CD4-positive, alpha-beta T cell treated with Interleukin-10 for 1 hour (primary cell): Measurements from ENCODE around the gene RIMBP2.
"Not testable (repeated sequence)": the region's sequence is repeated elsewhere in the genome, so short reads cannot be mapped to it uniquely, and the experiment has no call there.

Experiments used
- DNase-seq: peaks from one replicate; pipeline ENCODE4 v3.0.0-alpha.2; 2020

RIMBP2 gene

GRCh38 chr12:130589540-130590317, 126.4 kb downstream of the RIMBP2 start:
- DNase-seq, result no peak

- DNase-seq, result no peak
Measured at GRCh38 chr12:130588696-130589539, 127.2 kb downstream of the RIMBP2 start.

- no peak for DNase-seq
Measured at GRCh38 chr12:130587966-130588365, 128.1 kb downstream of the RIMBP2 start.

- not testable (repeated sequence) for DNase-seq
Measured at GRCh38 chr12:130584475-130584874, 131.6 kb downstream of the RIMBP2 start.

GRCh38 chr12:130583800-130584199, 132.3 kb downstream of the RIMBP2 start:
- no peak for DNase-seq

- no peak for DNase-seq
Measured at GRCh38 chr12:130583317-130583716, 132.8 kb downstream of the RIMBP2 start.

- DNase-seq, result no peak
Measured at GRCh38 chr12:130582286-130582685, 133.8 kb downstream of the RIMBP2 start.

GRCh38 chr12:130581782-130582181, 134.3 kb downstream of the RIMBP2 start:
- DNase-seq, result no peak

GRCh38 chr12:130579231-130579630, 136.9 kb downstream of the RIMBP2 start:
- DNase-seq, result no peak

- DNase-seq, result no peak
Measured at GRCh38 chr12:130577351-130577750, 138.7 kb downstream of the RIMBP2 start.

GRCh38 chr12:130576371-130576816, 139.7 kb downstream of the RIMBP2 start:
- no peak for DNase-seq

GRCh38 chr12:130574402-130574801, 141.7 kb downstream of the RIMBP2 start:
- DNase-seq, result no peak

- DNase-seq, result no peak
Measured at GRCh38 chr12:130573766-130574165, 142.3 kb downstream of the RIMBP2 start.

- DNase-seq, result no peak
Measured at GRCh38 chr12:130573235-130573634, 142.9 kb downstream of the RIMBP2 start.

- no peak for DNase-seq
Measured at GRCh38 chr12:130572553-130572952, 143.5 kb downstream of the RIMBP2 start.

- no peak for DNase-seq
Measured at GRCh38 chr12:130571734-130572133, 144.4 kb downstream of the RIMBP2 start.

GRCh38 chr12:130571089-130571488, 145.0 kb downstream of the RIMBP2 start:
- DNase-seq, result no peak

GRCh38 chr12:130569521-130569920, 146.6 kb downstream of the RIMBP2 start:
- DNase-seq, result no peak

GRCh38 chr12:130568501-130568900, 147.6 kb downstream of the RIMBP2 start:
- DNase-seq, result no peak

- no peak for DNase-seq
Measured at GRCh38 chr12:130568041-130568440, 148.1 kb downstream of the RIMBP2 start.

- no peak for DNase-seq
Measured at GRCh38 chr12:130566446-130567155, 149.5 kb downstream of the RIMBP2 start.

GRCh38 chr12:130565189-130565588, 150.9 kb downstream of the RIMBP2 start:
- DNase-seq, result no peak

GRCh38 chr12:130563323-130563722, 152.8 kb downstream of the RIMBP2 start:
- no peak for DNase-seq
